H1 (cell line): ENCODE data around the gene PPM1K. TPM values are rescaled to one million over a fixed set of nuclear protein-coding genes. Genes with fewer than 3 reads are reported as not detected.

Experiments used
- CTCF ChIA-PET: fragments of 300-600 bp; sonication (Branson Sonifier 250); formaldehyde crosslinking; loops from one replicate; lab custom pipeline; 2021; ENCODE audit not compliant: partially characterized antibody; lab: Charles Lee
- POLR2A ChIA-PET: fragments of 300-600 bp; sonication (Branson Sonifier 250); formaldehyde crosslinking; loops from one replicate; lab custom pipeline; 2021; ENCODE audit warnings: inconsistent platforms; ENCODE audit not compliant: partially characterized antibody; lab: Charles Lee
- DNase-seq, 2 experiments: peaks; one replicate each; pipeline versions ENCODE4 v3.0.0 to v3.0.0-alpha.2; 2010 to 2022; ENCODE audit warnings: low spot score in 2 of 2, low read depth in 1 of 2, mixed read lengths in 1 of 2
- FAIRE-seq: peaks from 2 replicates; lab custom pipeline; 2011; peaks lifted over from hg19 to GRCh38; lab: Jason Lieb, UNC
- H2AFZ ChIP-seq: 2 replicates; pipeline ENCODE4 v1.8.1; 2012; ENCODE audit warnings: low read length, inconsistent platforms
- H2AK5ac ChIP-seq: 2 replicates; pipeline ENCODE4 v1.6.1; 2013; ENCODE audit warnings: low read depth, low read length
- H2BK120ac ChIP-seq: replicated peaks from 2 replicates; pipeline ENCODE3; 2013; ENCODE audit warnings: low read depth, low read length, inconsistent platforms
- H2BK12ac ChIP-seq: 2 replicates; pipeline ENCODE4 v1.6.1; 2013; ENCODE audit warnings: low read depth, low read length
- H2BK15ac ChIP-seq: 2 replicates; pipeline ENCODE4 v1.6.1; 2013; ENCODE audit warnings: low read length
- H2BK20ac ChIP-seq: 2 replicates; pipeline ENCODE4 v1.6.1; 2013; ENCODE audit warnings: low read length
- H2BK5ac ChIP-seq: 2 replicates; pipeline ENCODE4 v1.6.1; 2013; ENCODE audit warnings: low read depth, low read length
- H3K14ac ChIP-seq: 2 replicates; pipeline ENCODE4 v1.6.1; 2013; ENCODE audit warnings: inconsistent platforms; ENCODE audit not compliant: insufficient read length
- H3K18ac ChIP-seq: 2 replicates; pipeline ENCODE4 v1.6.1; 2013; ENCODE audit warnings: low read length; ENCODE audit errors: extremely low read depth
- H3K23ac ChIP-seq: 2 replicates; pipeline ENCODE4 v1.6.1; 2013; ENCODE audit warnings: inconsistent platforms; ENCODE audit not compliant: insufficient read length
- H3K23me2 ChIP-seq: 2 replicates; pipeline ENCODE4 v1.6.1; 2013; ENCODE audit warnings: low read depth, low read length
- H3K27ac ChIP-seq: 2 replicates; pipeline ENCODE4 v1.6.1; 2011; ENCODE audit warnings: low read depth, low read length, inconsistent platforms
- H3K27me3 ChIP-seq, 4 experiments: replicated peaks in 1 of 4; 1 replicate in 1 of 4; 2 replicates in 3 of 4; pipeline versions ENCODE4 v1.6.1 to v1.8.1; 2011 to 2013; ENCODE audit warnings: low read length in 3 of 4, mild to moderate bottlenecking in 3 of 4, inconsistent platforms in 2 of 4, mixed read lengths in 2 of 4, moderate library complexity in 1 of 4; ENCODE audit not compliant: control insufficient read depth in 3 of 4, insufficient read depth in 3 of 4; ENCODE audit errors: extremely low read depth in 1 of 4
- H3K36me3 ChIP-seq, 4 experiments: 2 replicates each; pipeline versions ENCODE4 v1.6.1 to v1.8.1; 2011 to 2013; ENCODE audit warnings: mild to moderate bottlenecking in 4 of 4, low read length in 3 of 4, moderate library complexity in 2 of 4, control low read depth in 1 of 4, inconsistent platforms in 1 of 4; ENCODE audit not compliant: insufficient read depth in 4 of 4, control insufficient read depth in 2 of 4
- H3K4ac ChIP-seq: replicated peaks from 2 replicates; pipeline ENCODE3; 2013; ENCODE audit warnings: low read length, low read depth, mixed read lengths, inconsistent platforms; ENCODE audit not compliant: insufficient read length
- H3K4me1 ChIP-seq, 4 experiments: replicated peaks in 1 of 4; 1 replicate in 1 of 4; 2 replicates in 3 of 4; pipeline versions ENCODE4 v1.6.1 to v1.8.1; 2011 to 2013; ENCODE audit warnings: low read length in 3 of 4, inconsistent platforms in 2 of 4, mixed read lengths in 1 of 4; ENCODE audit not compliant: insufficient read depth in 4 of 4, control insufficient read depth in 3 of 4
- H3K4me2 ChIP-seq, 2 experiments: 2 replicates each; pipeline versions ENCODE4 v1.6.1 to v1.8.1; 2011 to 2013; ENCODE audit warnings: low read depth in 2 of 2, low read length in 2 of 2, control low read depth in 1 of 2, inconsistent platforms in 1 of 2, mild to moderate bottlenecking in 1 of 2; ENCODE audit not compliant: insufficient read depth in 1 of 2
- H3K4me3 ChIP-seq, 4 experiments: fragments of 200-600, 300-600 bp in 1 of 4; sonication (generic), shearing (Covaris generic), sonication (Bioruptor Twin) in 1 of 4; 2 replicates each; pipeline versions ENCODE4 v1.5.1 to v1.8.1; 2011 to 2016; ENCODE audit warnings: low read length in 4 of 4, low read depth in 3 of 4, control low read depth in 2 of 4, inconsistent platforms in 2 of 4, mild to moderate bottlenecking in 2 of 4, mixed read lengths in 1 of 4, moderate library complexity in 1 of 4; ENCODE audit not compliant: insufficient read depth in 2 of 4; ENCODE audit errors: extremely low read depth in 1 of 4
- H3K56ac ChIP-seq: replicated peaks from 2 replicates; pipeline ENCODE3; 2013; ENCODE audit warnings: low read depth, mild to moderate bottlenecking, mixed read lengths, low read length, inconsistent platforms; ENCODE audit not compliant: insufficient read length
- H3K79me1 ChIP-seq: 2 replicates; pipeline ENCODE4 v1.6.1; 2013; ENCODE audit warnings: low read depth, low read length, control low read depth
- H3K79me2 ChIP-seq, 2 experiments: 2 replicates each; pipeline versions ENCODE4 v1.6.1 to v1.8.1; 2012 to 2013; ENCODE audit warnings: low read length in 2 of 2, mild to moderate bottlenecking in 2 of 2, inconsistent platforms in 1 of 2; ENCODE audit not compliant: insufficient read depth in 2 of 2, control insufficient read depth in 1 of 2
- H3K9ac ChIP-seq, 4 experiments: replicated peaks in 1 of 4; 1 replicate in 1 of 4; 2 replicates in 3 of 4; pipeline versions ENCODE4 v1.6.1 to v1.8.1; 2011 to 2013; ENCODE audit warnings: low read depth in 3 of 4, low read length in 3 of 4, control low read depth in 2 of 4, mild to moderate bottlenecking in 2 of 4, moderate library complexity in 2 of 4, inconsistent platforms in 1 of 4; ENCODE audit errors: extremely low read depth in 1 of 4
- H3K9me3 ChIP-seq, 2 experiments: 2 replicates each; pipeline versions ENCODE4 v1.6.1 to v1.8.1; 2012 to 2013; ENCODE audit warnings: mild to moderate bottlenecking in 2 of 2, moderate library complexity in 2 of 2, control low read depth in 1 of 2, inconsistent platforms in 1 of 2, low read depth in 1 of 2, low read length in 1 of 2, mixed read lengths in 1 of 2; ENCODE audit not compliant: insufficient read depth in 2 of 2
- H4K20me1 ChIP-seq, 2 experiments: replicated peaks in 1 of 2; 2 replicates each; pipeline versions ENCODE3 to v1.8.1; 2011 to 2013; ENCODE audit warnings: inconsistent platforms in 2 of 2, low read length in 2 of 2, mild to moderate bottlenecking in 1 of 2; ENCODE audit not compliant: insufficient read depth in 2 of 2, control insufficient read depth in 1 of 2
- H4K5ac ChIP-seq: 2 replicates; pipeline ENCODE4 v1.6.1; 2013; ENCODE audit warnings: low read length, low read depth, mixed read lengths, inconsistent platforms; ENCODE audit not compliant: insufficient read length
- H4K8ac ChIP-seq: 2 replicates; pipeline ENCODE4 v1.8.0; 2013; ENCODE audit warnings: mild to moderate bottlenecking, moderate library complexity, low read length, inconsistent platforms; ENCODE audit not compliant: insufficient read depth; ENCODE audit errors: extremely low read depth
- H4K91ac ChIP-seq: replicated peaks from 2 replicates; pipeline ENCODE3; 2013; ENCODE audit warnings: low read length, mixed read lengths, inconsistent platforms; ENCODE audit not compliant: insufficient read length
- ATF2 ChIP-seq: IDR thresholded peaks from 2 replicates; pipeline ENCODE4 v1.6.1; 2012; ENCODE audit warnings: low read length, inconsistent platforms
- BACH1 ChIP-seq: IDR thresholded peaks from 2 replicates; pipeline ENCODE4 v1.6.1; 2012; ENCODE audit warnings: low read length, improper control_type of control experiment
- CHD1 ChIP-seq: IDR thresholded peaks from 2 replicates; pipeline ENCODE4 v1.6.1; 2012; ENCODE audit warnings: low read depth, low read length, improper control_type of control experiment
- CTBP2 ChIP-seq: IDR thresholded peaks from 2 replicates; pipeline ENCODE4 v1.7.0; 2011; ENCODE audit warnings: borderline replicate concordance, mild to moderate bottlenecking, moderate library complexity, mixed read lengths, low read length; ENCODE audit not compliant: insufficient read depth, insufficient read length
- EP300 ChIP-seq, 2 experiments: IDR thresholded peaks; 1 replicate in 1 of 2; 2 replicates in 1 of 2; pipeline ENCODE4 v1.6.1; 2011 to 2012; ENCODE audit warnings: low read depth in 2 of 2, low read length in 2 of 2, mild to moderate bottlenecking in 2 of 2, borderline replicate concordance in 1 of 2, inconsistent platforms in 1 of 2, moderate library complexity in 1 of 2
- JUND ChIP-seq: IDR thresholded peaks from 2 replicates; pipeline ENCODE4 v1.6.1; 2011; ENCODE audit warnings: mild to moderate bottlenecking, improper control_type of control experiment, low read length
- PHF8 ChIP-seq: fragments of 200-600 bp; sonication (generic); conservative IDR thresholded peaks from 2 replicates; pipeline ENCODE4 v1.7.1; 2012; ENCODE audit warnings: low read depth, mild to moderate bottlenecking, inconsistent platforms, low read length, moderate library complexity
- SP2 ChIP-seq: IDR thresholded peaks from 2 replicates; pipeline ENCODE4 v1.6.1; 2012; ENCODE audit warnings: mild to moderate bottlenecking, low read length, inconsistent platforms
- TEAD4 ChIP-seq: IDR thresholded peaks from 2 replicates; pipeline ENCODE4 v1.6.1; 2012; ENCODE audit warnings: low read depth, low read length, inconsistent platforms, mixed read lengths
- YY1 ChIP-seq: IDR thresholded peaks from 2 replicates; pipeline ENCODE4 v1.6.1; 2011; ENCODE audit warnings: low read depth, mild to moderate bottlenecking, low read length
- WGBS, 2 experiments: shearing (Covaris generic) in 1 of 2; methylation state at CpG; one replicate each; pipeline versions ENCODE4 v1.1.6 to v1.1.7; 2013 to 2015; ENCODE audit warnings: low lambda C conversion rate in 2 of 2, mixed read lengths in 2 of 2, inconsistent platforms in 1 of 2, low coverage in 1 of 2, missing lambda C conversion rate in 1 of 2; ENCODE audit not compliant: insufficient replicate concordance in 2 of 2, insufficient coverage in 1 of 2, insufficient read length in 1 of 2; ENCODE audit errors: extremely low coverage in 1 of 2, missing lambda C conversion rate in 1 of 2; 5-methylcytosine and 5-hydroxymethylcytosine counted together
- polyA plus RNA-seq, 7 experiments: library from polyadenylated mRNA; depleted of rRNA in 3 of 7; stranded (reverse) in 5 of 7; unstranded in 2 of 7; fragments of >200 nt in 5 of 7; fragments of 200-250 nt in 2 of 7; gene quantifications; 1 replicate in 5 of 7; 2 replicates in 1 of 7; 4 replicates in 1 of 7; pipeline versions ENCODE4 v1.2.1 to v1.2.3, GENCODE V29; 2011 to 2013; ENCODE audit warnings: missing spikeins in 2 of 7, mixed read lengths in 2 of 7
- total RNA-seq: library from RNA; stranded (reverse); fragmentation: NEBNext Ultra II Directional; extraction: Animal tissue kit (Norgen Biotek cat#: 25700); gene quantifications from 2 replicates; pipeline ENCODE4 v1.2.1, GENCODE V29; 2021

Gene PPM1K
- total and polyA plus RNA-seq, 2 of the 8 experiments (the other 6 are each of a cell fraction or from before 2014, with no cell fraction given), result 4.2 to 10.7 TPM

DNA sequence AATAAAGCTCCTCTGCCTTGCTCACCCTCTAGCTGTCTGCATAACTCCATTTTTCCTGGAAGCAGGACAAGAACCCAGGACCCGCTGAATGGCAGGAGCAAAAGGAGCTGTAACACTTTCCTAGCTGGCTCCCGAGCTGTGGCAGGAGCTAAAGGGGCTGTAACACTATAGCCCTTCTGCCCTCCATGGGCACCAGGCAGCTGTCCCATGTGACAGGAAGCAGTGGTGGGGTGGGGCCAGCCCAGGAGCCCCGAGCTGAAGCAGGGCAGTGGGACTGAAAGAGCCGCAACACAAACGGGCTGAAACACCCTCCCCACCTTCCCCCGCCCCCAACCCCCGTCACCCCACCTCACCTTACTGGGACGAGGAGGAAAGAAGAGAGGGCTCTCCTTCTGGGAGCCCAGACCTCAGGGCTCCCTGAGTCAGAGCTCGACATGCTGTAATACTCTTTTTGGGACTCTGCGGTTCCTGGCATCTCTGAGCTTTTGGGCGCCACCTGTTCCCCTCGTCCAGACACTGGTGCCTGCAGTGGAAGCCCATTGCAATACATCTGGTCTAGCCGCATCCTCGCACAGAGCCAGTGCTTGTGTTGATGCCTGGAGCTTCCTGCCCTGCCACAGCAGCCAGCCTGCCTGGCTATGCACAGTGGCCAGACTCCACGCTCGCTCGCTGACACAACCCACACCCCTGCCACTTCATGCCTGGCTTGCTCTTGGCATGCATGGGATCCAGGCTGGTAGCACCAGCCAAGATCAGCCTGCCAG is 39.4 kb downstream of the PPM1K start:
- Histone ChIP-seq H2BK120ac (no peak overlapping the region), H2BK5ac (peak overlapping the region; percentile 52; the same call in 1 of the 2 replicates), H3K23me2 (no peaks in the 10 kb centered on the region), H2AK5ac (no peak overlapping the region), H2BK12ac (0 out of 2 replicates have a peak overlapping the region, but pooled peaks have one; percentile 33), H3K27me3 (no peaks in the 10 kb centered on the region), H4K91ac (peak overlapping the region; percentile 30), H3K9me3 (no peaks in the 10 kb centered on the region; a peak in 1 of 4 replicates), H2BK20ac (no peak overlapping the region), H3K4me3 (no peak overlapping the region), H3K79me2 (no peaks in the 10 kb centered on the region), H3K9ac (no peak overlapping the region), H2AFZ (peak overlapping the region; percentile 96), H3K18ac (no peak overlapping the region), H4K8ac (no peak overlapping the region), H3K36me3 (no peaks in the 10 kb centered on the region), H3K23ac (no peak overlapping the region), H3K4ac (no peak overlapping the region), H3K4me2 (no peak overlapping the region), H4K20me1 (no peaks in the 10 kb centered on the region), H2BK15ac (0 out of 2 replicates have a peak overlapping the region, but pooled peaks have one; percentile 46), H3K27ac (no peak overlapping the region), H3K4me1 (no peaks in the 10 kb centered on the region; a peak in 1 of 7 replicates), H3K14ac (no peak overlapping the region), H4K5ac (no peak overlapping the region), H3K56ac (no peak overlapping the region), H3K79me1 (no peaks in the 10 kb centered on the region)
- ChIA-PET POLR2A (interaction anchor here (1.7 kb wide), 1 partner anchor 13 kb away, joined by 3 read pairs; no protein-coding TSS in a partner anchor), CTCF (interaction anchor here (0.6 to 1.6 kb wide), 6 partner anchors 11 to 1476 kb away, joined by 3 to 6 read pairs (median 3); no protein-coding TSS in a partner anchor)
- peak in 1 of 2 experiments; percentile 42 for DNase-seq
- 84% methylated on average over 13 of the region's 17 CpGs; no CpG with 5 or more reads in 1 of the 2 experiments for WGBS, 2 experiments
- FAIRE-seq, result no peak
- TF ChIP-seq SP2 (no peak), BACH1 (no peak), PHF8 (no peak), ATF2 (no peak), CTBP2 (no peak), EP300 (IDR thresholded peaks at IDR 0.05; ENCODE audit: borderline replicate concordance in 1 of 2, low read depth in 2 of 2, low read length in 2 of 2) (no peak), CHD1 (no peak), YY1 (no peak), JUND (no peak), TEAD4 (no peak)
